GM19324 (cell line): Measurements from ENCODE around the gene ABHD12B.
"Not testable (repeated sequence)": the region's sequence is repeated elsewhere in the genome, so short reads cannot be mapped to it uniquely, and the experiment has no call there.

Experiments used
- ATAC-seq: cut with Tn5 transposase; IDR thresholded peaks from one replicate; pipeline ENCODE4 v1.9.1; 2021; ENCODE audit warnings: mild to moderate bottlenecking, moderate library complexity; ENCODE audit not compliant: unreplicated experiment, low FRiP score

ABHD12B gene

GRCh38 chr14:50932156-50932555, 60.3 kb downstream of the ABHD12B start:
- no peak for ATAC-seq

- ATAC-seq = no peak
Measured at GRCh38 chr14:50932592-50933495, 61.0 kb downstream of the ABHD12B start.

GRCh38 chr14:50935126-50936015, 63.5 kb downstream of the ABHD12B start:
- ATAC-seq = no peak

GRCh38 chr14:50936016-50936340, 64.1 kb downstream of the ABHD12B start:
- ATAC-seq = no peak

GRCh38 chr14:50936882-50937281, 65.0 kb downstream of the ABHD12B start:
- ATAC-seq = no peak

GRCh38 chr14:50937325-50937724, 65.5 kb downstream of the ABHD12B start:
- no peak for ATAC-seq

GRCh38 chr14:50937800-50938199, 65.9 kb downstream of the ABHD12B start:
- no peak for ATAC-seq

- no peak for ATAC-seq
Measured at GRCh38 chr14:50941151-50941550, 69.3 kb downstream of the ABHD12B start.

GRCh38 chr14:50941638-50942037, 69.8 kb downstream of the ABHD12B start:
- not testable (repeated sequence) for ATAC-seq

- no peak for ATAC-seq
Measured at GRCh38 chr14:50943261-50943942, 71.5 kb downstream of the ABHD12B start.

- peak; percentile 81 for ATAC-seq
Measured at GRCh38 chr14:50943943-50944646, 72.2 kb downstream of the ABHD12B start, which contains the start of gene PYGL. TSS of gene PYGL (minus strand) at chr14:50944483. CDS start at chr14:50944403, 80 bp downstream.

GRCh38 chr14:50944647-50945413, 73.0 kb downstream of the ABHD12B start:
- peak; percentile 10 for ATAC-seq

- no peak for ATAC-seq
Measured at GRCh38 chr14:50946234-50946935, 74.5 kb downstream of the ABHD12B start.

- no peak for ATAC-seq
Measured at GRCh38 chr14:50947446-50947845, 75.6 kb downstream of the ABHD12B start.

- ATAC-seq = no peak
Measured at GRCh38 chr14:50948205-50948604, 76.4 kb downstream of the ABHD12B start.

GRCh38 chr14:50951032-50951431, 79.2 kb downstream of the ABHD12B start:
- ATAC-seq = no peak

GRCh38 chr14:50953502-50953901, 81.6 kb downstream of the ABHD12B start:
- ATAC-seq = no peak
